ENCODE measurements around the gene MCMBP.

GRCh38 chr10:119893845-119894427, 21.3 kb upstream of the MCMBP start:
- TF ChIP-seq CTCF (IDR thresholded peaks at IDR 0.05) (no peak), EZH2 (IDR thresholded peaks at IDR 0.05; ENCODE audit: borderline replicate concordance, insufficient read depth, low read depth, low read length, poor library complexity, severe bottlenecking) (no peak)

Data from B cell (primary cell).